ENCODE data around the gene AMT.

GRCh38 chr3:49461443-49462171 lies 39.3 kb upstream of the AMT start:
- no peak for TF ChIP-seq GATA2 (IDR thresholded peaks at IDR 0.05; ENCODE audit: low read depth, low read length)
- TF ChIP-seq GATA3 (IDR thresholded peaks at IDR 0.05; ENCODE audit: low read depth, low read length): no peak

All from SH-SY5Y (cell line).